Activated CD8-positive, alpha-beta memory T cell treated with anti-CD3 and anti-CD28 coated beads for 4 hours (primary cell): ENCODE measurements around the gene P2RY12.

Experiments used
- DNase-seq, 2 donors: peaks; one replicate each; pipeline ENCODE4 v3.0.0-alpha.2; 2020; ENCODE audit warnings: low read depth in 2 of 2

The P2RY12 gene

DNA sequence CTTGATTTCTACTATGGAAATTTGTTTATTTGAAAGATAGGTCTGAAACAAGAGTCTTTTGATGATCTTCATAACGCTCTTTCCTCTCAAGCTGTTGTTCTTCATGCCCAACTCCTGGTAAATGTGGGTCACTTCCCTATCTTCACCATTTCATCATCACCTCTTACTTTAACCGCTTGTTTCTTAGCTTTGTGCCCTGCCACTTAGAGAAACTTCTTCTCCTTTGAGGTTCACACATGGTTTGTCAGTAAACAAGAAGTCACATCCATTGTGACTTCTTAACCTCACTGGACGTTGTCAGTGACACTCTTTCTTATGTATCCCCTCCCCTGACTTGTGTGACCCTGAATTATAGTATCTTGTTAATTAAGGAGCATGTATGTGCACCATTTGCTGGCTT lies 38.3 kb downstream of the P2RY12 start:
- no peak for DNase-seq

DNA sequence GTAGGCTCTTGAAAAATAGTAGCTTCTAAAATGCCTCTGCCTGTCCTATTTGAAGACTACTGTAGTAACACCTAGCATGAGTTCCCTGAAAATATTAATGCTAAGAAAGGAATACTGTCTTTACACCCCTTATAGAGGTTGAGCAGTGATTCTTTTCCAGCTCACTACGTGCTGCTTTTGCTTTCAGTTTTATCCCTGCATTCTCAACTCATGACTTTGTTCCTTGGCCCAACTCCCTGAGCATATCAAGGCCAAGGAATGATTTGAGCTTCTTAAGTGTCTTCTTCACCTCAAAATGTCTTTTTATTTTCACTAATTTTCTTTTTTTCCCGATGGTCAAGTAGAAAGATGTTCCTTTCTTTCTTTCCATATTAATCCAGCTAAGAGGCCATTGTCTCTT lies 38.7 kb downstream of the P2RY12 start:
- no peak for DNase-seq

DNA sequence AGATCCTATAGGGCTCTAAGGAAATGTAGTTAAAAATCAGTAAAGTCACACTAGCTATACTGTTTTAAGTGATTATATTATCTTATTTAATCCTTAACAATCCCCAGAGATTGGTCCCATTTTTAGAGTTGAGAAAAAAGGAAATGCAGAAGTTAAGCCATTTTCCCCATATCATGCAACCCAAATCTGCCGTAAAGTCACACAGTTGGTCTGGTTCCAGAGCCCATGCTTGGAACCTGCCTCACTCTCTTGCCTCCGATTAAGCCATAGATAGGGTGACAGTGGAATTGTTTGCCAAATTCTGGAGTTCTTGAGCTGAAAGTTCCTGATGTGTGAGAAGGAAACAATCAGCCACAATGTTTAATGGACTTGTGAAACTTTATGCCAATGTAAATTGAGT lies 52.9 kb downstream of the P2RY12 start:
- DNase-seq: no peak

DNA sequence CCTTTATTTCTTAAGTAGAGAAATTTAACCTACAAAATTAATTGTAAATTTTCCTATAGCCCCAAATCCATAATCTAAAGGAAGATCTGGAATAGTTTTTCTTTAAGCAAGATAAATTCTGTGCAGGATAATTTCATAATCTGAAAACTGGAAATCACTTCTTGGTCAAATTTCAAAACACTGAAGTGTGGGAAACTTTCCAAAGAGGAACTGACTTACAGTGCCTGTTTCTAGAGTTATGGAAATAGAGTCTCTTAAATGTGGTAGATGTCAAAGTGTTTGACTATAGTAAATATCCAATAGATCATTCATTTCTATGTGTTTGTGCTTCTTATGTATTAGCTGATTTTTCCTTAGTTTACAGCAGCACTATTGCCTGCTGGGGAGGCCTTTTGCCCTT lies 53.7 kb downstream of the P2RY12 start:
- DNase-seq: no peak

DNA sequence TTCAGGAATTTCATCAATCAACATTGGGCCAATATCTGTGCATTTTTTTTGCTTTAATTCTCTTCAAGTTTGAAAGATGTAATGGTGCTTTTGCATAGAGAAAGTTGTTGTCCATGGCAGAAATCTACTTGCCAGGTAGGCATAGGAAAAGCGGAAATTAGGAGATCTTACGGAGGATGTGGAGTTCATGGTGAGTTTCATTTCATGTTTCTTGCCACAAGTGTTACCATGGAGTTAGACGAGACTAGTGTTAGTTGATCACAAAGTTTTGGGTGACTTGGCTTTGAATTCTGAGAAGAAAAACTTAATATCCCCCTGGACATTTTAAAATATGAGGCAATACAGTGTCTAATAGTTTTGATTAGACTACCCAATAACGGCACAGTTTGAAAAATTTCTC lies 54.2 kb downstream of the P2RY12 start:
- no peak for DNase-seq

DNA sequence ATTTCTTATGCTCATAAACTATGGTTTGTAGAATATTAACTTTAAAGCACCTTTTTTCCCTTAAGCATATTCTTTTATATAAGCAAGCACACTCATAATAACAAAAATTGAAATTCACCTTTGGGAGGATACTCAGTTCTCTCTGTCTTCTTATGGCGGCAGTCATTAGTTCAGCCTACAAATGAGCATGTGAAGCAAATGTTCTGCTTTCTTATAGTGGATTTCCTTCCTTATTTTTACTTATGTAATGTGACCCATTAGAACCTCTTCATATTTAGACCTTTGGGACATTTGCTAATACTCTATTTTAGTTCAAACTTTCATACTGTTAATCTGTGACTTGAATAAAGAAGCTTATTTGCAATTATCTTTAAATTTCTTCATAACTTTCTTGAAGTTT lies 55.2 kb downstream of the P2RY12 start, which contains the start of gene P2RY13:
Gene P2RY13 (minus strand): TSS at position 187 of the 400 bp plus-strand sequence. CDS start 21 bp downstream, at position 166.
- no peak for DNase-seq

DNA sequence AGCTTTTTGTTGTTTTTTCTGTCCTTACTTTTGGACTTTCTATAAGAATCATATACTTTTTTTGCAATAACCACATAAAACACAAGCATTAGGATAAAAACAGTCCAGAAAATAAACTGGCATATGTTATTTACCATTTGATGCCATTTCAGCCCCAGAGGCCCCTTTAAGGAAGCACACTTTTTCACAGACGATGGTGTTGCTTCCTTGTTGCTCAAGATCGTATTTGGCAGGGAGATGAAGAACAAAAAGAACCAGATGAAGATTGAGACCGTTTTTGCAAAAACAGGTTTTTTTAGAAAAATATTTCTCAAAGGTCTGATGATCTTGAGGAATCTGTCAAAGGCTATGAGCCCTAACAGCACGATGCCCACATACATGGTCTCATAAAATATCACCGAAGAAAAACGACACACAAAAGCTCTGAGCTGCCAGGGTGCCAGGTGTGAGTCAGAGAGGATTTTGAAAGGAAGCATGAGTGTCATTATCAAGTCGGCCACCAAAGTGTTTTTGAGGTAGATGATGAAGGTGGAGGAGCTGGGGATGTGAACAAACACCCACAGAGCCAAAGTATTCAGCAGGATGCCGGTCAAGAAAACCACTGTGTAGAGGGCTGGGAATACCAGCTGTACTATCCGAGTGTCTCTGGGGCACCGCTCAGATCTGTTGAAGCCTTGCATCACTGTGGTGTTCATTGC lies 56.1 kb downstream of the P2RY12 start:
- DNase-seq: no peak

DNA sequence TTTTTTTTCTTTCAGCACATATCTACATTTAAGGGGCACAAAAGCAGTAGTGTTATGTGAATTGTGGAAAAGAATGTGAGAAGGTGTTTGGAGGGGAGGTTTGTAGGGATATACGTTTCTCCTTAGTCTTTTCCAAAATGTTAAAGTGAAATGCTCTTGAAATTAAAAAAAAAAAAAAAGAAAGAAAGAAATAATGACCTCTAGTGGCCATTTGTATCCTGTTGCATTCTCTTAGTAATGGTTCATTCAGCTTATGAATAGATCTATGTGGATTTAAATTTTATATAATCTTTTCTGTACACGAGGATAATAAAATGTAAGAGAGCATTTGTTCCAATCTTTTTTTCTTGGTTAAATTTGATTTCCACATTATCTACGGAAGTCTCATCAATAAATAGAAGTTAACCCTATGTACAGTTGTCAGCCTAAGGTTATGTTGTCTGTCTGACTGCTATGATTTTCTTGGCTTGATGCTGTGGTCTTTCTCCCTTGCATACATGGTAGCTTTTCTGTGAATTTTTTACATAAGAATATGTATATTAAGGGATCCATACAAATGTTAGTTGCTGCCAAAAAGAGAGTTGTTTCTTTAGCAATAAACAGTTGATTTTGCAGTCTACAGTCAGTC lies 56.9 kb downstream of the P2RY12 start:
- DNase-seq: no peak

DNA sequence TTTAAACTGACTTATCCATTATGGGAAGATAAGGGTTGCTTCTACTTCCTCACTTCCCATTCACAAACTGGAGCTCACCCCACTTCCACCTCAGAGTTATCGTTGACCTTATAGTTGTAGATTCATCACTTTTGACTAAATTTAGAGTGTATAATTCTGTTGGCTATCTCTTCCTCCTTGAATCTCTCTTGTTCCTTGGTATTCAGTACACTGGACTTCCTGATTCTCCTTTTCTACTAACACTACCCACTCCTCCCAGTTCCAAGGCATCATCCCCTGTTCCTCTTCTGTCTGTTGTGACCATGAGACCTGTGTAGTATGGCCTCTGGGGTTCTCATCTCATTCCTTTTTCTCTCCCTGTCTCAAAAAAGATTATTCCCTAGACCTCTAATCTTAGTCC lies 62.0 kb downstream of the P2RY12 start:
- no peak for DNase-seq

DNA sequence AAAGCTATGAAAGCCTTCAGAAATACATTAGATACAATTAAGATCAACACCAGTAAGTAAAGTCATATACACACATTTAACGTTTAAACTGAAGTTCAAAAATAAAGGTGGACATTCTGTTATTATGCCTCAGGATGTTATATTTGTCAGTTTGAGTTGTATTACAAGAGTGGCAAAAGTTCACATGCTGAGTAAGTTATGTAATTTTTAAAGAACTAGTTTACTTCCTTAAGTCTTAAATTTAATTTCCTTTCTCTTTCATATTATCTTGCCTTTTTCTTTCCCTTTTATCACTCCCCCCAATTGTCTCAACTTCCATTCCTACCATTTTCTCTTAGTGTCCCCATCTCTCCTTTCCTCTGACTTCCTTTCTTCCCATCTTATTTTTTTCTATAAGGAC lies 63.0 kb downstream of the P2RY12 start:
- DNase-seq: no peak

DNA sequence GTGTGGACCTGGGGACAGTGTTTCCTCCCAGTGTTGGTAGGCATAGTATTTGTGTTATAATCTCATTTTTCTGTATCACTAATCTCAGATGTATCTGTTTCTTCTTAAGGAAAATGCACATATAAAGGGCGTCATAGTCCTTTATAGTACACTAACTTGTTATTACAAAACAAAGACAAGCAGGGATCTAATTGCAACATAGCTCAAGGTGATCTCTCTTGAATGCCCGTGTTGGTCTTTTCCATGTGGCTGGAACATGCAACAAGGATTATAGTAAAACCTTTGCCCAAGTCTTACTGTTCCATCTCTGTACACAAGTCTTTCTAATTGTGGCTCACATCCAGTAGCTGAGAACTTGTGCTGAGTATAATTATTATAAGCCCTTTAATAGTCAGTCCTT lies 64.4 kb downstream of the P2RY12 start:
- no peak for DNase-seq

DNA sequence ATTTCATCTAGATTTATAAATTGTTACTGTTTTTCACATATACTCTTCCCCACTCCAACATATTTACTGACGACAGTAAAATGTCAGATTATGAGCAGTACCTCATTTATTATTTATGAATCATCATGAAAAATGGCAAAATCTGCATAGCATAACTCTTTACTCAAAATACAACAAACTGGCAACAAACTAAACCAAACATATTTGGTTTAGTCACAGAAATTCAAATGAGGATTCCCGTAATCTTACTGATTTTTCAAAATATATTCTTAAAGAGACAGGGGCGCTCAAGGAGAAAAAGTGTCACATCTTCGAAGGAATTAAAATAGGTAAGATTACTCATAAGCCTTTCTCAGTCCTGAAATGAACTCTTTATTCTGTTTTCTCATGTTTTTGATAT lies 64.9 kb downstream of the P2RY12 start:
- DNase-seq: no peak

DNA sequence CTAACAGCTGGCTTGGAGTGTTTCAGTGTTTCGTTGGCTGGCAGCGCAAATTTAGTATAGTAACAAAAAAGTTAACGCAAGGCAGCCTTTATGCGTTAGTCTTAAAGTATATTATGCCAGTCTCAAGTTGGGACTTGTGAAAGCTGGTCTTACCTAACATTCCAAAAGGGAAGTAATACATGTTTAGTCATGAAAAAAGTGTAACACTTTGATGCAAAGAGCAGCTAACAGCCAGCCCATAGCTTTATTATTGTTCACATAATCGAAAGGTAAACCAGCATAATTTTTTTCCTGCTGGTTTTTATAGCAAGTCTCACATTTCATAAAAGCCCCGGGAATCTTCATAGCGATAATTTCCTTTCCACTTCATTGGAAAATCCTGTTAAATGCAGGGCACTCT lies 65.6 kb downstream of the P2RY12 start:
- no peak for DNase-seq

DNA sequence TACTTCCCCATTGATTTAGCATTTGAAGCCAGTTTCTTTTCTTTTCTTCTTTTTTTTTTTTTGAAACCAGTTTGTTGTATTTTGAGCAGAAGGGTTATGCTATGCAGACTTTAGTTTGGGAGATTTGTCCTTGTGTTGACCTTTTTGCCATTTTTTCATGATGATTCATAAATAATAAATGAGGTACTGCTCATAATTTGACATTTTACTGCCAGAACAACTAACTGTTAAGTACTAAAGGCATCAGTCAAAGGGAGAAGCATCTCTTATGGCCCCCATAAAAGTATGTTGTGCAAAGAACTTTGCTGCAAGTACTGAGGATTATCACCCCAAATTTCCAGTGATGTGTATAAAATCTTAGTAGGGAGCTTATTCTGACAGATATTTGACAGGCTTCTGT lies 66.2 kb downstream of the P2RY12 start:
- DNase-seq: no peak

DNA sequence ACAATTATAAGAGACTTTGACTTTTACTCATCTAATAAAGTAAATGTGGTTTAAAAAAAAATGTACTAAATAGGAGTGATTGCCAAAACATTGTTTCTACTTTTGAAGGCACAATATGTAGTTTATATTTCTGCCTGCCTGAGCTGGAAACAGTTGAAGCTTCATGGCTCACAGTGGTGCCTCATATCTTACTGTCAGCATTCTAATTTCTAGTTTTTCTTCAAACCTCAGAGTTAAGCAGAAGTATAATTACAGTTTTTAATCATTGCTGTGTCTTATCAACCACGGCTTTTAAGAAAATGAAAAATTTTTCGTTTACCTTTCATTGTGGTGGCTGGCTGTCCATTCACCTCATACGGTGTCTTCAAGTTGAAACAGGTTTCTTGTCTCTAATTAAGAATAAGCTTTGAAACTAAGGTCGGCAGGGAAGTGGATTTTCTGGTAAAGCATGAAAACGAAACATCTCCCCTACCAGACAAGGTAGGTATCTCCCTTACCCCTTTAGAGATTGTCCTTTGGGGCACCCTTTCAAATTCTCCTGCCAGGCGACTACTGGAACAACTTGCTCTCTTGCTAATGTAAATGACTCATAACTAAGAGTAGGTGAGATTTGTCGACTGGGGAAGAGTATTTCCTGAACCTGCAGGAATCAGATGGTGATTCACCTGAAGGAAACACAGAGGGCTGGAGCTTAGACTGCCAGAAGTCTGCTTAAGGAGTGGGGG lies 68.1 kb downstream of the P2RY12 start, which contains the start of gene GPR87:
Gene GPR87 (minus strand): TSS at position 554 of the 725 bp plus-strand sequence. CDS start 16,720 bp downstream, outside the sequence.
- DNase-seq: no peak

DNA sequence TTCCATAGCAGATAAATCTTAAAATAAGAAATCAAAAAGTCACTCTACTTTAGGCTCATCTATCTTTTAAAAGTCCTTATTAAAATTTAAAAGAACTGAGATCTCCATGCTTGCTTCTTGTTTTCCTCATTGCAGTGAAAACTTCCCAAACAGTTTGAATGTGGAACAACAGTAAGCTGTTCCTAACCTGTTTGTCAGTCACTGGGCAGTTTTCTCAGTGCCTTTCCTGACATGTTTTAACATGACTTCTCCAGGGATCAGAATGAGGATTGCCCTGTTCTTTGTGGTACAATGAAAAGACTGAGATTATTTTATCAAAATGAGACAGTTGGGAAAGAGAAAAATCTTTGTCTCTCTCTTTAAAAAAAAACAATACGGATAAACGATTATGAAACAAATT lies 68.7 kb downstream of the P2RY12 start:
- no peak for DNase-seq

DNA sequence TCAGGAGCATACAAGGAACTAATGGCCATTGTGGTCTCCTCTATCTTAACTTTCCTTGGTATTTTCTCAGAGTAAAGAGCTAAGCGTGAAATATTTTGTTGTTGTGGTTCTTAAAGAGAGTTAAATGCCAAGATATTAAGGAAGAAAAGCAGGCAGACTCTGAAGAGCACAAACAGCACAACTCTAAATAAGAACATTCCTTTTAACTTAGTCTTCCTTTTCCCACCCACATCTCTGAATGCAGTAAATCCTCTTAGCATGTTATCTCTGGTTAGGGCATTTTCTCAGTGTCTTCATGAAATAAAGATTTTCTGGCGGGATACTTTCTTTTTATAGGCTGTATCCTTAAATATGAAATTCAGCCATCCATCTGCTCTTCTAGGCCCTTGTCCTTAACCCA lies 69.4 kb downstream of the P2RY12 start:
- DNase-seq: no peak

DNA sequence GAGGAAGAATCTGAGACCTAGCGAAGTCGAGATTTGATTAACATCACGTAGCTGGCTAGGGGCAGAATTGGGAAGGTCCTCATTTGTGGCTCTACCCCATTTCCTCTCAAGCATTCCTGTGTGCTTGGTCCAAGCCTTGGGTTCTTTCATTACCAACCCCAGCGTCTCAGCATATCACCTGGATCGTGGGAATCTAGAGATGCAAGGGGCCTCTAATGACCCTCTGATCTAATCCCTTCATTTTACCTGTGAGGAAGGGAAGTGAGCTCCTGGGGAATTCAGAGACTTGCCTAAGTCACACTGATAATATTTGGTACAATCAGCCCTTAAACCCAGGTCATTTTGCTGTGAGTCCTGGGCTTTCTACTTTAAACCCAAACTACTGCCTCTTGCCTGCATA lies 70.0 kb downstream of the P2RY12 start:
- no peak for DNase-seq

DNA sequence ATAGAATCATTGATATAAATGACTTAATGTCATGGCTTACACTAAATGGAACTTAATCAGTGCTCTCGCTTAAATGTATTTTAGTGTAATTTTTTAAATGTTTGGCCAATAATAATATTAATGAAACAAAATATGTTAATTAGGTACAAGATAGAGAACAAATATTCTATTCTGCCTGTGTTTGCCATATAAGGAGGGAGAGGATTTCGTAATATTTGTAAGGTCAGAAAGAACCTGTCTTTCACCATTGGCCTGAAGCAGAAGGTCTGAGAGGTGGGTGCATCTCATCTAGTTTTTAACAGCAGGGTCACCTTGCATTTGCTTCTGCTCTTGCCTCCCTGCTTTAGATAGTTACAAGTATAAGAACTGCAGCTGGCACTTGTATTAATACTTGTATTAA lies 70.4 kb downstream of the P2RY12 start:
- DNase-seq: no peak

DNA sequence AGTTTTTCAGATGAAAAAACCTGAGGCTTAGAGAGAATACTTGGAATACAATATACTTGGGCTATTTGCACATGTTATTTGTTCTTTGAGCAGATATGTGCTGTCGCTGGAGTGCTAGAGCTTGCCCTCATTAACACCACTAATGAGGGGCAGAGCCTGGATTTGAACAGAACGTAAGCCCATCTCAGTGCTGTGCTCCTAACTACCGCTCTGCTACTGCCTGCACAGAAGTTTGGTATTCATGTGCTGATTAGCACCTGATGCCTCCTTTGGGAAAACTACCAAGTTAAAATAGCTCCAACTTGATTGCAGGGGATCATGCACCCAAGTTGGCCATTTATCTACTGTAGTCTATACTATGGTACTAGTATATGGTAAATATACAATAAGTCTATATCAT lies 71.6 kb downstream of the P2RY12 start:
- no peak for DNase-seq

DNA sequence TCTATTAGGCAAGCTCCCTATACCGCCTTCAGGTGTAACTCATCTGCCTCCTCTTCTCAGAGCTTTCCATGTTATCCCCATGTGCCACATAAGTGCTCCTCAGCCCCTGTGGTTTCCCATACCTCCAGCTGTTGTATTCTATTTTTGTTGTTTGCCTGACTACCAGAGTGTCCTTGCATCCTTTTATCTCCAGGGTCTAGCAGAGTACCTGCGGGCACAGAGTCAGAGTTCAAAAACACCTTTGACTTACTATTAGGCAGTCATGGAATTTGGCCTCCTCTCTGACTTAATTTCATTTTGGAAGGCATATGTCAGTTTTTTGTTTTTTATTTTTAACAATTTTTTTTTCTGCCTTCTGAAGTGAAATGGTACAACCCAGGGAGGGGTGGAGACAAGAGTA lies 75.0 kb downstream of the P2RY12 start:
- no peak for DNase-seq

DNA sequence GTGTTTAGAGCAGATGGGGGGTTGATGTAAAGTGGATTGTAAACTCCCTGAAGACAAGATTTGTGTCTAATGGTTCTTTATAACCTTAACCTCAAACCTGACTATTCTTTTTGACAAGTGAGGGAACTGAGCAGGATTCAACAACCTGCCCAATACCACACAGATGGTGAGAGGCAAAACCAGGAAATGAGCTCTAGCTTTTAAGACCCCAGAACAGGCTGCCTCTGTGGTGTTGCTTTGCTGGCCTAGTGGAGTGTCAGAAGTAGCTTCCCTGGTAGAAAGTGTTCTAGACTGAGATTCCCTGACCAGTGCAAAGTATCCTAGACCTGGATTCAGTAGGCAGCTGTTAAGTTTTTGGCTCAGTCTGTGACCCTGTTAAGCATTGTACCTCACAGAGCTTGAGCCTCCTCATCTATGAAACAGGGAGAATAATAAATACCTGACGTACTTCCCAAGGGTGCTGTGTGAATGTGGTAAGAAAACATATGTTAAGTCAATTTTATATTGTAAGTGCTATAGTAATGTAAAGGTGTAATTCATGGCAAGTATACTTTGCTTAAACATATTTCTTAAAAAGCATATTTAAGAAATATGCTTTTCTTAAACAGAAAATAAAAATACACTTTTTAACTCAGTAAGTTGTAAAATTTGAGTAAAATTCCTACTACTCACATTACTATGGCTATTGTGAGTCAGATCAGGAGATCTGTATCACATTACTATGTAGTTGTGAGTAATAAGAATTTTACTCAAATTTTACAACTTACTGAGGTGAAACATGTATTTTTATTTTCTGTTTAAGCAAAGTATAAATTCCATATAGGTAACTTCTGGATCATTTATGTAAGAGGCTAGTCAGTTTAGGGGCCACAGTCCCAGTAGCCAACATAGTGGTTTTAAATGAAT lies 76.7 kb downstream of the P2RY12 start:
- DNase-seq: no peak
